A673 (cell line): ENCODE data around the gene VPS16.

Experiments
- EZH2 ChIP-seq: fragments of 200-600 bp; sonication (generic); IDR thresholded peaks from 2 replicates; pipeline ENCODE4 v1.6.1; 2017; ENCODE audit warnings: borderline replicate concordance, low read depth, mild to moderate bottlenecking, mixed read lengths, antibody characterized with exemption, low read length; ENCODE audit not compliant: poor library complexity, severe bottlenecking
- TF ChIP-seq, protein P1 (sequence below): fragments of 300-800, 200-600 bp; sonication (generic); conservative IDR thresholded peaks from 2 replicates; pipeline ENCODE4 v1.5.1; 2017; ENCODE audit warnings: low read depth, mild to moderate bottlenecking, antibody characterized with exemption, low read length, moderate library complexity, mixed read lengths

- TF ChIP-seq EZH2: no peak
- TF ChIP-seq, protein P1, sequence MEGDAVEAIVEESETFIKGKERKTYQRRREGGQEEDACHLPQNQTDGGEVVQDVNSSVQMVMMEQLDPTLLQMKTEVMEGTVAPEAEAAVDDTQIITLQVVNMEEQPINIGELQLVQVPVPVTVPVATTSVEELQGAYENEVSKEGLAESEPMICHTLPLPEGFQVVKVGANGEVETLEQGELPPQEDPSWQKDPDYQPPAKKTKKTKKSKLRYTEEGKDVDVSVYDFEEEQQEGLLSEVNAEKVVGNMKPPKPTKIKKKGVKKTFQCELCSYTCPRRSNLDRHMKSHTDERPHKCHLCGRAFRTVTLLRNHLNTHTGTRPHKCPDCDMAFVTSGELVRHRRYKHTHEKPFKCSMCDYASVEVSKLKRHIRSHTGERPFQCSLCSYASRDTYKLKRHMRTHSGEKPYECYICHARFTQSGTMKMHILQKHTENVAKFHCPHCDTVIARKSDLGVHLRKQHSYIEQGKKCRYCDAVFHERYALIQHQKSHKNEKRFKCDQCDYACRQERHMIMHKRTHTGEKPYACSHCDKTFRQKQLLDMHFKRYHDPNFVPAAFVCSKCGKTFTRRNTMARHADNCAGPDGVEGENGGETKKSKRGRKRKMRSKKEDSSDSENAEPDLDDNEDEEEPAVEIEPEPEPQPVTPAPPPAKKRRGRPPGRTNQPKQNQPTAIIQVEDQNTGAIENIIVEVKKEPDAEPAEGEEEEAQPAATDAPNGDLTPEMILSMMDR: no peak
These were observed 61.7 kb downstream of the VPS16 start for GRCh38 chr20:2902291-2902690.
